Endodermal cell (in vitro differentiated cells): Measurements from ENCODE around the gene ZFAND3. TPM values are rescaled to one million over a fixed set of nuclear protein-coding genes. Genes with fewer than 3 reads are reported as not detected.

Experiments
- DNase-seq: peaks from one replicate; pipeline ENCODE4 v3.0.0-alpha.2; 2017
- H3K27ac ChIP-seq: 2 replicates; pipeline ENCODE4 v1.5.1; 2013; ENCODE audit warnings: mild to moderate bottlenecking, low read depth, low read length, moderate library complexity
- H3K27me3 ChIP-seq: 2 replicates; pipeline ENCODE4 v1.6.1; 2013; ENCODE audit warnings: mild to moderate bottlenecking, low read length, moderate library complexity; ENCODE audit not compliant: insufficient read depth, control insufficient read depth, poor library complexity, severe bottlenecking
- H3K36me3 ChIP-seq: 2 replicates; pipeline ENCODE4 v1.7.0; 2013; ENCODE audit warnings: mild to moderate bottlenecking, low read length, moderate library complexity; ENCODE audit not compliant: control insufficient read depth, insufficient read depth
- H3K4me1 ChIP-seq: one replicate; pipeline ENCODE4 v1.7.0; 2013; ENCODE audit warnings: low read length; ENCODE audit not compliant: control insufficient read depth, insufficient read depth
- H3K4me3 ChIP-seq: 2 replicates; pipeline ENCODE4 v1.5.1; 2013; ENCODE audit warnings: mild to moderate bottlenecking, low read length, moderate library complexity
- H3K9ac ChIP-seq: 2 replicates; pipeline ENCODE4 v1.6.1; 2013; ENCODE audit warnings: mild to moderate bottlenecking, low read length, moderate library complexity; ENCODE audit not compliant: poor library complexity, severe bottlenecking; ENCODE audit errors: extremely low read depth
- H3K9me3 ChIP-seq: 2 replicates; pipeline ENCODE4 v1.6.1; 2013; ENCODE audit warnings: mild to moderate bottlenecking, low read length, moderate library complexity; ENCODE audit not compliant: control insufficient read depth
- H3K27ac Mint-ChIP-seq: 2 replicates; pipeline ENCODE4 v1.8.0; 2020; ENCODE audit warnings: mixed read lengths
- H3K27me3 Mint-ChIP-seq: 2 replicates; pipeline ENCODE4 v1.8.0; 2021; ENCODE audit warnings: mild to moderate bottlenecking, mixed read lengths; ENCODE audit not compliant: insufficient read depth
- H3K36me3 Mint-ChIP-seq: 2 replicates; pipeline ENCODE4 v1.8.0; 2020; ENCODE audit warnings: low read depth, mixed read lengths
- H3K4me1 Mint-ChIP-seq: 2 replicates; pipeline ENCODE4 v1.8.0; 2020; ENCODE audit warnings: mixed read lengths
- H3K4me3 Mint-ChIP-seq: 2 replicates; pipeline ENCODE4 v1.8.0; 2020; ENCODE audit warnings: mild to moderate bottlenecking, moderate library complexity, mixed read lengths
- H3K9me3 Mint-ChIP-seq: 2 replicates; pipeline ENCODE4 v1.8.0; 2020; ENCODE audit warnings: mild to moderate bottlenecking, mixed read lengths
- WGBS, 2 experiments: methylation state at CpG; one replicate each; pipeline versions ENCODE4 v1.1.5 to v1.1.7; 2013; ENCODE audit warnings: missing lambda C conversion rate in 2 of 2, mixed read lengths in 1 of 2; ENCODE audit not compliant: insufficient coverage in 1 of 2, insufficient read length in 1 of 2; 5-methylcytosine and 5-hydroxymethylcytosine counted together
- total RNA-seq, 2 donors: library from RNA; stranded (reverse); fragmentation: NEBNext Ultra II Directional in 1 of 2; extraction: Animal tissue kit (Norgen Biotek cat#: 25700) in 1 of 2; gene quantifications; 2 replicates in 1 of 2; 3 replicates in 1 of 2; pipeline ENCODE4 v1.2.1, GENCODE V29; 2021
- TF ChIP-seq, protein P1 (sequence below): fragments of 200-600 bp; sonication (generic); conservative IDR thresholded peaks from 2 replicates; pipeline ENCODE4 v1.5.0; 2021; ENCODE audit warnings: antibody characterized with exemption, mild to moderate bottlenecking

Gene ZFAND3
- total RNA-seq, 2 donors from 2014 or later = 67.1 to 86.2 TPM

DNA sequence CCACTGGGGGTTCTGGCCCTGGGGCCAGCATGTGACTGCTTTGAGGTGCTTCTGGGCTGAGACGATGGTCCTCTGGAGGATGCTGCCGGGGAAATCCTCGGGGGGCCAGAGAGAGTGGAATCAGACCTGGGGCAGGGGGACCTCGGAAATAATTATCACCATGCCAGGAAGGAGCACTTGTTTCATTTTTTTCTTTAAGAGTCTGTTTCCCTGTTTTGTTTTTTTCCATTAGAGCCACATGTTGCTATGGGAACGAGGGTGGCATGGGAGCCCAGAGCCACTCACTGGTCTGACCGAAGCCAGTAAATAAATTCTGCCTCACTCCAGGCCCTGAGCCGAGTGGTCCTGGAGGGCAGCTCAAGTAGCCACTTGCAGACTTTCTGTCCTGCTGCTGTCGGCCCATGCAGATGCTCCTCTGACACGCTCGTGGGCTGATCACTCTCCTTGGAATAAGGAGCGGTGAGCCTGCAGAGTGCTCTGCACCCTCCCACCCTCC lies 365.1 kb downstream of the ZFAND3 start:
- Mint-ChIP-seq H3K4me1 (peaks cover 13% of the 10 kb centered on the region), H3K9me3 (no peaks in the 10 kb centered on the region), H3K36me3 (no peaks in the 10 kb centered on the region), H3K4me3 (no peak overlapping the region), H3K27ac (no peak overlapping the region), H3K27me3 (peaks cover 43% of the 10 kb centered on the region)
- H3K27ac ChIP-seq = peak overlapping the region; percentile 18
- peaks cover 11% of the 10 kb centered on the region for H3K27me3 ChIP-seq
- TF ChIP-seq, protein P1, sequence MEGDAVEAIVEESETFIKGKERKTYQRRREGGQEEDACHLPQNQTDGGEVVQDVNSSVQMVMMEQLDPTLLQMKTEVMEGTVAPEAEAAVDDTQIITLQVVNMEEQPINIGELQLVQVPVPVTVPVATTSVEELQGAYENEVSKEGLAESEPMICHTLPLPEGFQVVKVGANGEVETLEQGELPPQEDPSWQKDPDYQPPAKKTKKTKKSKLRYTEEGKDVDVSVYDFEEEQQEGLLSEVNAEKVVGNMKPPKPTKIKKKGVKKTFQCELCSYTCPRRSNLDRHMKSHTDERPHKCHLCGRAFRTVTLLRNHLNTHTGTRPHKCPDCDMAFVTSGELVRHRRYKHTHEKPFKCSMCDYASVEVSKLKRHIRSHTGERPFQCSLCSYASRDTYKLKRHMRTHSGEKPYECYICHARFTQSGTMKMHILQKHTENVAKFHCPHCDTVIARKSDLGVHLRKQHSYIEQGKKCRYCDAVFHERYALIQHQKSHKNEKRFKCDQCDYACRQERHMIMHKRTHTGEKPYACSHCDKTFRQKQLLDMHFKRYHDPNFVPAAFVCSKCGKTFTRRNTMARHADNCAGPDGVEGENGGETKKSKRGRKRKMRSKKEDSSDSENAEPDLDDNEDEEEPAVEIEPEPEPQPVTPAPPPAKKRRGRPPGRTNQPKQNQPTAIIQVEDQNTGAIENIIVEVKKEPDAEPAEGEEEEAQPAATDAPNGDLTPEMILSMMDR = no peak
- 75 to 87% methylated on average over 9 to 11 of the region's 11 CpGs for WGBS, 2 experiments
- H3K36me3 ChIP-seq = no peaks in the 10 kb centered on the region
- H3K9ac ChIP-seq = no peak overlapping the region
- no peaks in the 10 kb centered on the region for H3K4me1 ChIP-seq
- H3K9me3 ChIP-seq = no peaks in the 10 kb centered on the region
- H3K4me3 ChIP-seq = no peak overlapping the region
- peak; percentile 49 for DNase-seq

DNA sequence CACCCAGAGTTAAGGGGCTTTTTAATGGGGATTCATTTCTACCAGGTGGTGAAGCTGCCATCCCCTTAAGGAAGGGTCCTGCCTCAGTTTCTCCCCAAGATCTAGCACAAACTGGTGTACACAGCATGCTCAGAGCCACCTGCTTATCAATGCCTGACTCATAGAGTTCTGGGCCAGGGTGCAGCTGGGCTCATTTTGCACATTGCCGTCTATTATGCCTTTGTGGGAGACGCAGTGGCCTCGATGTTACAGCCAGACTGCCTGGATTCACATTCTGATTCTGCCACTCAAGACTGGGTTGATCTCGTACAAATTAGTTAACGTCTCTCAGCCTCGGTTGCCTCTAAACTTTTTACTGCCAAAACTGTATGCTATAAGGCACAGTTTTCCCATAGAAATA lies 365.7 kb downstream of the ZFAND3 start:
- TF ChIP-seq, protein P1 = no peak
- no peak overlapping the region for H3K9ac ChIP-seq
- no peak for DNase-seq
- no peak overlapping the region for H3K4me3 ChIP-seq
- H3K27me3 ChIP-seq = peaks cover 11% of the 10 kb centered on the region
- Mint-ChIP-seq H3K27me3 (peaks cover 43% of the 10 kb centered on the region), H3K4me1 (peaks cover 13% of the 10 kb centered on the region), H3K4me3 (no peak overlapping the region), H3K36me3 (no peaks in the 10 kb centered on the region), H3K9me3 (no peaks in the 10 kb centered on the region), H3K27ac (no peak overlapping the region)
- WGBS, 2 experiments = 90 to 94% methylated on average over 5 to 6 of the region's 6 CpGs
- no peaks in the 10 kb centered on the region for H3K9me3 ChIP-seq
- no peak overlapping the region for H3K27ac ChIP-seq
- no peaks in the 10 kb centered on the region for H3K4me1 ChIP-seq
- no peaks in the 10 kb centered on the region for H3K36me3 ChIP-seq

DNA sequence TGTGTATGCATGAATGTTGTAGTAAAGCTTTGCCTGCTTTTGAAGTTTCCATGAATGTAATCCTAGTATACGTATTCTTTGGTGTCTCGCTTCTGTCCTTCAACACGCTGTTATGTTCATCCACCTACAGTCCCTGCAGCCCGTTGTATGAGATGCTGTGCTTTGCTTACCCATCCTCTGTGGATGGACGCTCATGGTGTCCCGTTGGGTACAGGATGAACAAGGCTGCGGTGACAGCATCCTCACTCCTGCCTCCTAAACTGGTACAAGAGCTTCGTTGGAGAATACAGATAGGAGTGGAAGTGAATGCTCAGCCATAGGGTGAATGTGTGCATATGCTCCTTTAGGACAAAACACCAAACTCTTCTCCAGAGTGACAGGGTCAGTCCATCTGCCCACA lies 366.2 kb downstream of the ZFAND3 start:
- Mint-ChIP-seq H3K4me3 (no peak overlapping the region), H3K4me1 (peaks cover 13% of the 10 kb centered on the region), H3K9me3 (no peaks in the 10 kb centered on the region), H3K27ac (no peak overlapping the region), H3K27me3 (peaks cover 42% of the 10 kb centered on the region), H3K36me3 (no peaks in the 10 kb centered on the region)
- Histone ChIP-seq H3K9ac (no peak overlapping the region), H3K9me3 (no peaks in the 10 kb centered on the region), H3K27me3 (peaks cover 11% of the 10 kb centered on the region), H3K4me1 (no peaks in the 10 kb centered on the region), H3K36me3 (no peaks in the 10 kb centered on the region), H3K4me3 (no peak overlapping the region), H3K27ac (no peak overlapping the region)
- 92 to 100% methylated on average over 6 to 8 of the region's 8 CpGs for WGBS, 2 experiments
- DNase-seq = no peak
- TF ChIP-seq, protein P1 = no peak
